Measurements from ENCODE around the gene GPR160. TPM values are rescaled to one million over a fixed set of nuclear protein-coding genes. Genes with fewer than 3 reads are reported as not detected.

The GPR160 gene
- total and polyA plus RNA-seq, 9 of the 15 experiments (the other 6 are each of a cell fraction or from before 2014, with no cell fraction given), result 1.3 to 10.5 (median 8.3) TPM

GRCh38 chr3:170037463-170038433 lies at the start of gene GPR160 (continued):
- TF ChIP-seq ZNF134 (CRISPR knock-in tag; conservative IDR thresholded peaks at IDR 0.05), result no peak
- no peak for TF ChIP-seq TEAD2 (tag; IDR thresholded peaks at IDR 0.05)
- peak; percentile 56; the same call in 1 of the 2 replicates for TF ChIP-seq CTBP1 (IDR thresholded peaks at IDR 0.05; ENCODE audit: borderline replicate concordance)
- TF ChIP-seq ARID1B (IDR thresholded peaks at IDR 0.05), result peak; percentile 26; the same call in 1 of the 2 replicates
- peak; percentile 60 for TF ChIP-seq CHD4 (IDR thresholded peaks at IDR 0.05; ENCODE audit: insufficient read depth, insufficient replicate concordance, low read depth, low read length, poor library complexity, severe bottlenecking)
- TF ChIP-seq USF2 (CRISPR knock-in tag; IDR thresholded peaks at IDR 0.05), result no peak
- peak; percentile 64; the same call in 1 of the 2 replicates for TF ChIP-seq LCOR (CRISPR knock-in tag; IDR thresholded peaks at IDR 0.05)
- no peak for TF ChIP-seq PREB (CRISPR knock-in tag; IDR thresholded peaks at IDR 0.05)
- TF ChIP-seq TCF3 (CRISPR knock-in tag; IDR thresholded peaks at IDR 0.05), result no peak
- no peak for TF ChIP-seq BDP1 (IDR thresholded peaks at IDR 0.05; ENCODE audit: insufficient read depth, insufficient read length)
- TF ChIP-seq KDM2B (CRISPR knock-in tag; IDR thresholded peaks at IDR 0.05), result no peak
- peak; percentile 65 to 82; a peak in 2 of 4 replicates for TF ChIP-seq MAZ (CRISPR knock-in tag; conservative IDR thresholded peaks at IDR 0.05 in 1 of 2, IDR thresholded peaks at IDR 0.05 in 1 of 2)
- TF ChIP-seq ZC3H4 (CRISPR knock-in tag; IDR thresholded peaks at IDR 0.05; ENCODE audit: borderline replicate concordance), result no peak

Data from K562 (cell line).